ENCODE results near the gene APOL4.
"Not testable (repeated sequence)": the region's sequence is repeated elsewhere in the genome, so short reads cannot be mapped to it uniquely, and the experiment has no call there.

Gene APOL4

DNA sequence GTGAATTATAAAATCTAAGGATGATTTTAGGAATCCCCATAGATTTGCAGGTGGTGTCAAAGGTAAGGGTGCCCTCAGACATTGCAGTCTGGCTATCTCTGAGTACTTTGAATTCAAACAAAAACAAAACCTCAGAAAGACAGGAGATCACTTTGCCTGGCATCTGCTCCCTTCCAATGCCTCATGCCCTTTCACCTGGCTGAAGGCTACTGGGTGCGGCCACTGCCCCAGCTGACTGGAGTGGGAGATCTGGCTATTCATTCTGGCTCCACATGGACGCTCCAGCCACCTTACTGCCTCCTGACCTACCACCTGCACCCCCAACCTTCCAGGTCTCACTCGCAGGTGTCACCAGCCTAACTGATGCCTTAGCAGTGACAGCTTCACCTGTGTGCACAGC, 28.0 kb upstream of the APOL4 start:
- DNase-seq = not testable (repeated sequence)

- no peak for DNase-seq
These were observed 27.3 kb upstream of the APOL4 start for GRCh38 chr22:36228944-36229343.

- DNase-seq = not testable (repeated sequence)
These were observed 26.8 kb upstream of the APOL4 start for GRCh38 chr22:36228369-36228768.

DNA sequence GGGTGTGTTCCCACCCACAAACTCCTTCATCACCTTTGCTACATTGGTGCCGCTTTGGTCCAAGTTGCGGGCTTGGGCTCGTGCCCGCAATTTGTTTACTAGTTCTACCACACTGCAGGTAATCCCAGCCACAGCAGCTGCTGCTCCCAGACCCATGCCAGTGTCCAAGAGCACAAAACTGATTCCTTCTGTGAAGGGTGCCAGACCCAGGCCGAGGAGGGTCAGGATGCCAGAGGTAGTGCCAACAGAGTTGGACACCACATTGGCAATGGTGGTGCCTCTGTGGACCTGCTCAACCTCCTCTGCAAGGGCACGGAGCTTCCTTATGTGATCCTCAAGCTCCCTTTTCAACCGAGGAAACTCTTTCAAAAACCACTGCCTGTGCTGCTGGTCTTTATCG, 26.2 kb upstream of the APOL4 start:
- DNase-seq = no peak

DNA sequence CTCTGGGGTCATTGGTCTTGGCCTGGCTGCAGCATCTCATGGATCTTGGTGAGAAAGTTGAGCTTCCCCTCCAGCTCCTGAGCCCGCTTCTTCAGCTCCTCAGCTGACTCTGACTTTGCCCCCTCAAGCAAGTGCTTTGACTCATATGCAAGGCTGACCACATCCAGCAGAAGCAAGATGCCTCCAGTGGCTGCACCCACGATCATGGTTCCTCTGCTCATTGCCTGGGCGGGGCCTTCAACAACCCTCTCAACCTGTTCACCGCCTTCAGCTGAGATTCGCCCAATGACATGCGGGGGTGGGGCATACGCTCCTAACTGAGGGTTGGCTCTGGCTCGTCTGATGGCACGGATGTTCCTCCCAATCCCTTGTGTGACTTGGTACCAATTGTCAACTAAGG, 25.8 kb upstream of the APOL4 start:
- DNase-seq = no peak

GRCh38 chr22:36226189-36226588, 24.6 kb upstream of the APOL4 start:
- DNase-seq = no peak

- no peak for DNase-seq
These were observed 23.8 kb upstream of the APOL4 start for GRCh38 chr22:36225333-36225922.

DNA sequence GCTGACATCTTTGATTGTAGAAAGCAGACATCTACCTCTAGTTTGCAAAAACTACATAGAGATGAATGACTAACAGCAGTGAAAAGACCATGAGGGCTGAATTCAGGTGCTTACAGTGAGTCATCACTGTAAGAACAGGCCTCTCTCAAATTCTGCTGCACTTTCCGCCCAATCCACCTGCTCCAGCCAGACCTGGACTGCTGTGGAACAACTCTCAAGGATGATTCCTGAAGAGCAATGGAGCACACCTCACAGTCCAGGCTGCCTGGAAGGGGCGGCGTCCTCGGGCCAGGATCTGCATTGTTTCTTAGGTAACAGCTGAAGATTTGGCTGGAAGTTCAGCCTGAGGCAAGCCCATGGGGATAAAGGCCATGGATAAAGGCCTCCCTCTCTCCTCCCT, 22.6 kb upstream of the APOL4 start:
- no peak for DNase-seq

DNA sequence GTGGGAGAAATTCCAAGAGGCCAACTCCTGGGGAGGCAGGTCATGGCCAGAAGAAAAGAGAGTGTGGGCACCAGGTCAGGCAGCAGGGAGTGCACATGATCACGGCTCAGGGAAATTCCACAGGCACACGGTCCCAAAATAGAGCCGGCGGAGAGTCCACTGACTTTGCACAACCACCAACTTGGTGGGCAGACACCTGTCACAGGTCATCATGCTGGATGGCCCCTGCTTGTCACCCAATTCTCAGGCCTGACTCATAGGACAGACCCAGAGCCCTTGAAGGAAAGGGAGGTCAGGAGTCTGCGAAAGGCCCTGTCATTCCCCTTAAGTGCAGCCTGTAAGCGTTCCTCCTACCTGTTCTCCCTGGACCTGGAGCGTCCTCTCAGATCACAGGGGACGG, 21.9 kb upstream of the APOL4 start:
- no peak for DNase-seq

DNA sequence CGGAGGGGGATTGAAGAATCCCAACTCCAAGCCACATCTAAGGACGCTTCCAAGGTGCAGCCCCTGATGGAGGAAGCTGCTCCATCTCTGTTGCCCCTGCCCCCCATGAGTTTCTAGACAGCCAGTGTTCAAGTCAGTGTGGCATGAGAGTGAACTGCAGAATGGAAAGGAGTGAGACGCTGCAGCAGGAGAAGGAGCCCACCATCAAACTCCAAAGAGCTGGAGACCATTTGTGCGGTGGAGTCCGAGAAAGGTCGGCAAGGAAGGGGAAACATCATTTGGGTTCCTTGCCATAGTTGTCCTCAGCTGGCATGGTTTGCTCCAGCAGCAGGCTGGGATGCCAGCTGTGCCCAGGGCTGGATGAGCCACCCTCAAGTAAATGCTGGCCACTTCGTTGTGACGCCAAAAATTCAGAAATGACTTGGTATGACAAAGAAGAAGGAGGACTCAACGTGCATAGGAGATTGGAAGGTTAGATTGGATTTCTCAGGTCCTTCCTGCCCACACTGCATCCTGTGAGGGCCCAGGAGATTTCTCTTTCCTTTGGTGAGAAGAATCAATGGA, 21.4 kb upstream of the APOL4 start:
- DNase-seq = no peak

DNA sequence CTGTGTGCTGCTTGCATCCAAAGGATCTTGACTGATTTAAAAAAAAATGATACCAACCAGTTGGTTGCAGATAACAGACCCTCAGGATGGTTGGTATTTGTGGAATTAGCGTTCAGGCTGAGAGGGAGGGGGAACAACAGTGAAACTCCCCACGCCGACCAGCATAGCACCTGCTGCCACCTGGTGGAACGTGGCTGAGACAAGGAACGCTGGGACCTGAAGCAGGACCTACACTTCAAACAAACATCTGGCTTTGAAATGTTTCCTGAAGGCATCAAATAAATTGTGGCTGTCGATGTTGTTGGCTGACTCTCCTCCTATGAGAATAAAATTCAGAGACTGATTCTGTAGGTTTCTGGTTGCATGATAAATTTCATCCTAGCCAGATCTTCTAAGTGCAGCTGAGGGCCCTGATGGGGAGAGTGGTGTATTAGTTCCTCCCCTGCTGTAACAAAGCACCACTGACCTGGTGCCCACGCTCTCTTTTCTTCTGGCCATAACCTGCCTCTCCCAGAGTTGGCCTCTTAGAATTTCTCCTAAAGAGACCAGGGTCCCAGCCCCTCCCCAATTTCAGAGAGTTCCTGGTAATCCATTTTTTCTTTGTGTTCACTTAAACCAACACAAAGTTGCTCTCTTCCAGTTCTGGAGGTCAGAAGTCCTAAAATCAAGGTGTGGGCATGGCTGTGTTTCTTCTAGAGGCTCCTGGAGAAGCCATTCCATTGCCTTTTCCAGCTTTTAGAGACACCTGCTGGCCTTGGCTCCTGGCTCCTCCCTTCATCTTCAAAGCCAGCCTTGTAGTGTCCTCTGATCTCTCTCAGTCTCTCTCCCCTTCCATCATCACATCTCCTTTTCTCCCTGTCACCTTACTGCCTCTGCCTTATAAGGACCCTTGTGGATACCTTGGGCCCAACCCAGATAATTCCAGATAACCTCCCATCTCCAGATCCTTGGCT, 20.5 kb upstream of the APOL4 start:
- DNase-seq = no peak

DNA sequence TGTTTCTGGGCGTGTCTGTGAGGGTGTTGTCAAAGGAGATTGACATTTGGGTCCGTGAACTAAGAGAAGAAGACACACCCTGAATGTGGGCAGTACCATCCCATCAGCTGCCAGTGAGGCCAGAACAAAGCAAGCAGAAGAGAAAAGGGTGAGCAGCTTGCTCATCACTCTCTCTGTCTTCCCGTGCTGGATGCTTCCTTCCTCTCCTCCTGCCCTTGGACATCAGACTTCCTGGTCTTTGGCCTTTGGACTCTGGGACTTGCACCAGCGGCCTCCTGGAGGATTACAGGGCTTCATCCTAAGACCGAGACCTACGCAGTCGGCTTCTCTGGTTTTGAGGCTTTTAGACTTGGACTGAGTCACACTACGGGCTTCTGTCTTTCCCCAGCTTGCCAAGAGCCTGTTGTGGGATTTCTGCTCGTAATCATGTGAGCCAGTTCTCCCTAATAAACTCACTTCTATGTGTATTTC, 18.9 kb upstream of the APOL4 start:
- peak; percentile 4 for DNase-seq

DNA sequence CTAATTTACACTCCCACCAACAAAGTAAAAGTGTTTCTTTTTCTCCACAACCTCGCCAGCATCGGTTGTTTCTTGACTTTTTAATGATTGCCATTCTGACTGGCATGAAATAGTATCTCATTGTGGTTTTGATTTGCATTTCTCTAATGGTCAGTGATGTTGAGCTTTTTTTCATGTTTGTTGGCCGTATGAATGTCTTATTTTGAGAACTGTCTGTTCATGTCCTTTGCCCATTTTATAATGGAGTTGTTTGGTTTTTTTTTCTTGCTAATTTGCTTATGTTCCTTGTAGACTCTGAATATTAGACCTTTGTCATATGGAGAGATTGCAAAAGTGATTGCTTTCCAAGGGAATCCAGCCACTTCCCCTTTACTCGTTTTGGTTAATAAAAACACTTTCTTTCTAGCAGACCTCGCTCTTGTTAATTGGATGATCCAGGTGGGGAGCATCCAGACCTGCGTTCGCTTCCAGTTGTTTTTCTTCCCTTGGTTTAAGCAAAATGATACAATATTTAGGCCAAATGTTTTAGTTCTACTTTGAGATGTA, 17.1 kb upstream of the APOL4 start:
- no peak for DNase-seq

- DNase-seq = peak; percentile 20
These were observed 14.4 kb upstream of the APOL4 start for GRCh38 chr22:36215981-36216380.

DNA sequence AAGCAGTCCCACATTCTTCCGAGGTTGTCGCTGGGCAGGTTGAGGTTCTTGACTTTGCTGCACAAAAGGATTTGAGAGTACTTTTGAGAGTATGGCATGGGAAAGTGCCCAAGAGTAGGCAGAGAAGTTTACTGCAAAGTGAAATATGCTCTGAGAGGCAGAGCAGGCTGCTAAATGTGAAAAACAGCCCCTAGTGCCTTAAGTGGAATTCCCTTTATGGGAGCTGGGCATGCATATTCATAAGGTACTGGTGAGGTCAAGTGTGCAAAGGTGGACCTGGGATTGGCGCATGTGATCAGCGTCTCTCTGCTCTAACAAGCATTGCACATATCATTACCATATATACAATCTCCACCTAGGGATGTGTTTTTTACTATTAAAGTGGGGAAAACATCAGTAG, 12.0 kb upstream of the APOL4 start:
- DNase-seq = no peak

- no peak for DNase-seq
These were observed 11.3 kb upstream of the APOL4 start for GRCh38 chr22:36212901-36213300.

- DNase-seq = no peak
These were observed 9.7 kb upstream of the APOL4 start for GRCh38 chr22:36211237-36211861.

DNA sequence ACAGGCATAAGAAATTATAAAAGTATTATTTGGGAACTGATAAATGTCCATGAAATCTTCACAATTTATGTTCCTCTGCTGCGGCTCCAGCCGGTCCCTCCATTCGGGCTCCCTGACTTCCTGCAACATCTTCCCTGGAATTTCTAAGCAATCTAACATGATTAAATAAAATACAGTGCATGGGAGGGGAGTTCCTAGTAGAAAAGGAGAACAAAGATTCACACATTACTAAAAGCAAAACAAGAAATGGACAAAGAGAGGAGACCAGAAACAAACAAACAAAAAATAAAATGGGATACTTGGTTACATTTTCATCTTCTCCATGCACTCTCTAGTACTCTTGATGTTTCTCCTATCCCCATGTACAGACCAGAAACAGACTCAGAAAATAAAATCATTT, 8.6 kb upstream of the APOL4 start:
- DNase-seq = no peak

DNA sequence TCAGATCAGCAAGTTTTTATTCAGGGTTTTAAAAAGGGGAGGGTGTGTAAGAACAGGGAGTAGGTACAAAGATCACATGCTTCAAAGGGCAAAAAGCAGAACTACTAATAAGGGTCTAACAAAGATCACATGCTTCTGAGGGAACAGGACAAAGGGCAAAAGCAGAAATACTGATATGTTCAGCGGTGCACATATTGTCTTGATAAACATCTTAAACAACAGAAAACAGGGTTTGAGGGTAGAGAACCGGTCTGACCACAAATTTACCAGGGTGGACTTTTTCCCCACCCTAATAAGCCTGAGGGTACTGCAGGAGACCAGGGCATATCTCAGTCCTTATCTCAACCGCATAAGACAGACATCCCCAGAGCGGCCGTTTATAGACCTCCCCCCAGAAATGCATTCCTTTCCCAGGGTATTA, 7.9 kb upstream of the APOL4 start:
- not testable (repeated sequence) for DNase-seq

DNA sequence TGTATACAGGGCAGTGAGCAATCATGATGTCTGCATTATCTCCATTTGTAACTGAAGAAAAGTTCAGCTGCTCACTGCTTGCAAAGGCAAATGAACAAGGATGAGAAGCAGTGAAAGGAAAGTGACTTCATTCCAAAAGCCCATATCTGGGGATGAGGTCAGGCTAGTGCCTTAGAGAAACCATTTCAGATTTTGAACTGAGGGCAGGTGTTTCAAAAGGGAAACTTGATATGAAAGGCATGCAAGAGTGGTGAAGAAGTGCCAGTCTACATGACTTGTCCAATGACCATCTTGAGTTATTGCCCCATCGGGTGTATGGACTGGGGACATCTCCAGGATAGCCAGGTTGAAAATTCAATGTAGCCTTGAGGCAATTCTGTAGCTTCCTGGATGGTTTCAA, 7.3 kb upstream of the APOL4 start:
- DNase-seq = no peak

DNA sequence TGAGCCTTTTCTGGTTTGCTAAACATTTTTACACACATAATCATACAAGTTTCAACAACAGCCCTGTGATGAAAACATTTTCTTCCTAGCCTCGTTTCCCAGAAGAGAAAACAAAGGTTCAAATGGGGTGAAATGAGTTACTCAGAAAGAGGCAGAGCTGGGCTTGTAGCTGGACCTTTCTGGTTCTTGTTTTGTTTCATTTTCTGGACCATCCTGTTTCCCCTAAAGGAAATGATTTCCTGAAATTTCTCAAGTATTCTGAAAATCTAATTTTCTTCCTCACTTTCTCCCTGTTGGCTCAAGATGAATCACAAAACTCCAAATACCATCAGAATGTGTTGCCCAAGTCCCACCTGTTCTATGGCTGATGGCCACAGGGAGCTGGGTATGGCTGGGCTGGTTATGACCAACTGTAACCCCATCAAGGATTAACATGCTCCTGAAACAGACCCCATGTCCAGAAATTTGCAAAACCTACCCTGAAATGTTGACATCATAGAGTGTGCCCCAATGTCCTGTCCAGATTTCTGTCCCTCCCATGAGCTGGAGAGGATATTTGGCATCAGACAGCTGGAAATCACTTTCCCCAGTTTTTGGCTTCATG, 6.7 kb upstream of the APOL4 start:
- DNase-seq = no peak

GRCh38 chr22:36206255-36206654, 4.6 kb upstream of the APOL4 start:
- no peak for DNase-seq

GRCh38 chr22:36205573-36205972, 4.0 kb upstream of the APOL4 start:
- not testable (repeated sequence) for DNase-seq
